GM23338 (cell line): ENCODE measurements around the gene WDR20.

ENCODE experiments used
- EZH2 ChIP-seq: fragments of 200-600 bp; sonication (generic); IDR thresholded peaks from one replicate; pipeline ENCODE4 v1.8.0; 2017; ENCODE audit warnings: antibody characterized with exemption, mild to moderate bottlenecking, low read depth; ENCODE audit not compliant: unreplicated experiment
- EZH2phosphoT487 ChIP-seq: fragments of 200-600 bp; sonication (generic); IDR thresholded peaks from one replicate; pipeline ENCODE4 v1.8.1; 2018; ENCODE audit warnings: antibody characterized with exemption; ENCODE audit not compliant: unreplicated experiment
- JUNB ChIP-seq: IDR thresholded peaks from one replicate; pipeline ENCODE4 v1.6.1; 2016; ENCODE audit warnings: antibody characterized with exemption; ENCODE audit not compliant: unreplicated experiment
- POLR2AphosphoS5 ChIP-seq: IDR thresholded peaks from 2 replicates; pipeline ENCODE4 v1.6.1; 2016; ENCODE audit warnings: antibody characterized with exemption, low read depth
- TF ChIP-seq, protein P1 (sequence below), 2 experiments: fragments of 200-600 bp in 1 of 2; sonication (generic) in 1 of 2; conservative IDR thresholded peaks; 2 replicates each; pipeline versions ENCODE4 v1.5.1 to v1.6.1; 2016 to 2017; ENCODE audit warnings: antibody characterized with exemption in 2 of 2, low read depth in 2 of 2, mild to moderate bottlenecking in 2 of 2, moderate library complexity in 1 of 2
- TF ChIP-seq, protein P2 (sequence below): IDR thresholded peaks from one replicate; pipeline ENCODE4 v1.6.1; 2018; ENCODE audit warnings: antibody characterized with exemption; ENCODE audit not compliant: unreplicated experiment
- TF ChIP-seq, protein P3 (sequence below): IDR thresholded peaks from 2 replicates; pipeline ENCODE4 v1.6.1; 2016; ENCODE audit warnings: antibody characterized with exemption
- TF ChIP-seq, protein P4 (sequence below): fragments of 250-450 bp; sonication (Bioruptor Pico); IDR thresholded peaks from 2 replicates; pipeline ENCODE4 v1.5.0; 2020; ENCODE audit warnings: mild to moderate bottlenecking, moderate library complexity

DNA sequence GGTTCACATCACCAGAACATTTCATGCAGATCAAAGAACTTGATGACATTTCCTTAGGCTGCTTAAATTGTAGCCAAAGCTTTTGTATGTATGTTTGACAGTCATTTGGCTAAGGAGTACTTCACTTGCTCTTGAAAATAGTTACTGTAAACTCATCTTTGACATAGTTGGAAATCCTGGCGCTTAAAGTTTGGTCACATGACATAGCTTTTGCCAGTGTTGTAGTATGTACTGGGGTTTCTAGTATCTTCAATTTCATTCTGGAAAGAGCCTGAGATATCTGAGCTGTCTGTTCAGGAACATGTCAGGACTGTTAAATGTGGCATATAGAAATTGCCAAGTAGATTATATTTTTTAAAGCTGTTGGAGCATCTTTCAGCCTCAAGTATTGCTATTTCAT, 55.7 kb downstream of the WDR20 start:
- TF ChIP-seq, protein P1, sequence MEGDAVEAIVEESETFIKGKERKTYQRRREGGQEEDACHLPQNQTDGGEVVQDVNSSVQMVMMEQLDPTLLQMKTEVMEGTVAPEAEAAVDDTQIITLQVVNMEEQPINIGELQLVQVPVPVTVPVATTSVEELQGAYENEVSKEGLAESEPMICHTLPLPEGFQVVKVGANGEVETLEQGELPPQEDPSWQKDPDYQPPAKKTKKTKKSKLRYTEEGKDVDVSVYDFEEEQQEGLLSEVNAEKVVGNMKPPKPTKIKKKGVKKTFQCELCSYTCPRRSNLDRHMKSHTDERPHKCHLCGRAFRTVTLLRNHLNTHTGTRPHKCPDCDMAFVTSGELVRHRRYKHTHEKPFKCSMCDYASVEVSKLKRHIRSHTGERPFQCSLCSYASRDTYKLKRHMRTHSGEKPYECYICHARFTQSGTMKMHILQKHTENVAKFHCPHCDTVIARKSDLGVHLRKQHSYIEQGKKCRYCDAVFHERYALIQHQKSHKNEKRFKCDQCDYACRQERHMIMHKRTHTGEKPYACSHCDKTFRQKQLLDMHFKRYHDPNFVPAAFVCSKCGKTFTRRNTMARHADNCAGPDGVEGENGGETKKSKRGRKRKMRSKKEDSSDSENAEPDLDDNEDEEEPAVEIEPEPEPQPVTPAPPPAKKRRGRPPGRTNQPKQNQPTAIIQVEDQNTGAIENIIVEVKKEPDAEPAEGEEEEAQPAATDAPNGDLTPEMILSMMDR (conservative IDR thresholded peaks at IDR 0.05; ENCODE audit: low read depth in 2 of 2): no peak
- TF ChIP-seq EZH2phosphoT487 (no peak), POLR2AphosphoS5 (no peak), EZH2 (no peak), JUNB (no peak)
- TF ChIP-seq, protein P2, sequence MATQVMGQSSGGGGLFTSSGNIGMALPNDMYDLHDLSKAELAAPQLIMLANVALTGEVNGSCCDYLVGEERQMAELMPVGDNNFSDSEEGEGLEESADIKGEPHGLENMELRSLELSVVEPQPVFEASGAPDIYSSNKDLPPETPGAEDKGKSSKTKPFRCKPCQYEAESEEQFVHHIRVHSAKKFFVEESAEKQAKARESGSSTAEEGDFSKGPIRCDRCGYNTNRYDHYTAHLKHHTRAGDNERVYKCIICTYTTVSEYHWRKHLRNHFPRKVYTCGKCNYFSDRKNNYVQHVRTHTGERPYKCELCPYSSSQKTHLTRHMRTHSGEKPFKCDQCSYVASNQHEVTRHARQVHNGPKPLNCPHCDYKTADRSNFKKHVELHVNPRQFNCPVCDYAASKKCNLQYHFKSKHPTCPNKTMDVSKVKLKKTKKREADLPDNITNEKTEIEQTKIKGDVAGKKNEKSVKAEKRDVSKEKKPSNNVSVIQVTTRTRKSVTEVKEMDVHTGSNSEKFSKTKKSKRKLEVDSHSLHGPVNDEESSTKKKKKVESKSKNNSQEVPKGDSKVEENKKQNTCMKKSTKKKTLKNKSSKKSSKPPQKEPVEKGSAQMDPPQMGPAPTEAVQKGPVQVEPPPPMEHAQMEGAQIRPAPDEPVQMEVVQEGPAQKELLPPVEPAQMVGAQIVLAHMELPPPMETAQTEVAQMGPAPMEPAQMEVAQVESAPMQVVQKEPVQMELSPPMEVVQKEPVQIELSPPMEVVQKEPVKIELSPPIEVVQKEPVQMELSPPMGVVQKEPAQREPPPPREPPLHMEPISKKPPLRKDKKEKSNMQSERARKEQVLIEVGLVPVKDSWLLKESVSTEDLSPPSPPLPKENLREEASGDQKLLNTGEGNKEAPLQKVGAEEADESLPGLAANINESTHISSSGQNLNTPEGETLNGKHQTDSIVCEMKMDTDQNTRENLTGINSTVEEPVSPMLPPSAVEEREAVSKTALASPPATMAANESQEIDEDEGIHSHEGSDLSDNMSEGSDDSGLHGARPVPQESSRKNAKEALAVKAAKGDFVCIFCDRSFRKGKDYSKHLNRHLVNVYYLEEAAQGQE: no peak
- TF ChIP-seq, protein P3, sequence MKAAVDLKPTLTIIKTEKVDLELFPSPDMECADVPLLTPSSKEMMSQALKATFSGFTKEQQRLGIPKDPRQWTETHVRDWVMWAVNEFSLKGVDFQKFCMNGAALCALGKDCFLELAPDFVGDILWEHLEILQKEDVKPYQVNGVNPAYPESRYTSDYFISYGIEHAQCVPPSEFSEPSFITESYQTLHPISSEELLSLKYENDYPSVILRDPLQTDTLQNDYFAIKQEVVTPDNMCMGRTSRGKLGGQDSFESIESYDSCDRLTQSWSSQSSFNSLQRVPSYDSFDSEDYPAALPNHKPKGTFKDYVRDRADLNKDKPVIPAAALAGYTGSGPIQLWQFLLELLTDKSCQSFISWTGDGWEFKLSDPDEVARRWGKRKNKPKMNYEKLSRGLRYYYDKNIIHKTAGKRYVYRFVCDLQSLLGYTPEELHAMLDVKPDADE: no peak
- TF ChIP-seq, protein P4, sequence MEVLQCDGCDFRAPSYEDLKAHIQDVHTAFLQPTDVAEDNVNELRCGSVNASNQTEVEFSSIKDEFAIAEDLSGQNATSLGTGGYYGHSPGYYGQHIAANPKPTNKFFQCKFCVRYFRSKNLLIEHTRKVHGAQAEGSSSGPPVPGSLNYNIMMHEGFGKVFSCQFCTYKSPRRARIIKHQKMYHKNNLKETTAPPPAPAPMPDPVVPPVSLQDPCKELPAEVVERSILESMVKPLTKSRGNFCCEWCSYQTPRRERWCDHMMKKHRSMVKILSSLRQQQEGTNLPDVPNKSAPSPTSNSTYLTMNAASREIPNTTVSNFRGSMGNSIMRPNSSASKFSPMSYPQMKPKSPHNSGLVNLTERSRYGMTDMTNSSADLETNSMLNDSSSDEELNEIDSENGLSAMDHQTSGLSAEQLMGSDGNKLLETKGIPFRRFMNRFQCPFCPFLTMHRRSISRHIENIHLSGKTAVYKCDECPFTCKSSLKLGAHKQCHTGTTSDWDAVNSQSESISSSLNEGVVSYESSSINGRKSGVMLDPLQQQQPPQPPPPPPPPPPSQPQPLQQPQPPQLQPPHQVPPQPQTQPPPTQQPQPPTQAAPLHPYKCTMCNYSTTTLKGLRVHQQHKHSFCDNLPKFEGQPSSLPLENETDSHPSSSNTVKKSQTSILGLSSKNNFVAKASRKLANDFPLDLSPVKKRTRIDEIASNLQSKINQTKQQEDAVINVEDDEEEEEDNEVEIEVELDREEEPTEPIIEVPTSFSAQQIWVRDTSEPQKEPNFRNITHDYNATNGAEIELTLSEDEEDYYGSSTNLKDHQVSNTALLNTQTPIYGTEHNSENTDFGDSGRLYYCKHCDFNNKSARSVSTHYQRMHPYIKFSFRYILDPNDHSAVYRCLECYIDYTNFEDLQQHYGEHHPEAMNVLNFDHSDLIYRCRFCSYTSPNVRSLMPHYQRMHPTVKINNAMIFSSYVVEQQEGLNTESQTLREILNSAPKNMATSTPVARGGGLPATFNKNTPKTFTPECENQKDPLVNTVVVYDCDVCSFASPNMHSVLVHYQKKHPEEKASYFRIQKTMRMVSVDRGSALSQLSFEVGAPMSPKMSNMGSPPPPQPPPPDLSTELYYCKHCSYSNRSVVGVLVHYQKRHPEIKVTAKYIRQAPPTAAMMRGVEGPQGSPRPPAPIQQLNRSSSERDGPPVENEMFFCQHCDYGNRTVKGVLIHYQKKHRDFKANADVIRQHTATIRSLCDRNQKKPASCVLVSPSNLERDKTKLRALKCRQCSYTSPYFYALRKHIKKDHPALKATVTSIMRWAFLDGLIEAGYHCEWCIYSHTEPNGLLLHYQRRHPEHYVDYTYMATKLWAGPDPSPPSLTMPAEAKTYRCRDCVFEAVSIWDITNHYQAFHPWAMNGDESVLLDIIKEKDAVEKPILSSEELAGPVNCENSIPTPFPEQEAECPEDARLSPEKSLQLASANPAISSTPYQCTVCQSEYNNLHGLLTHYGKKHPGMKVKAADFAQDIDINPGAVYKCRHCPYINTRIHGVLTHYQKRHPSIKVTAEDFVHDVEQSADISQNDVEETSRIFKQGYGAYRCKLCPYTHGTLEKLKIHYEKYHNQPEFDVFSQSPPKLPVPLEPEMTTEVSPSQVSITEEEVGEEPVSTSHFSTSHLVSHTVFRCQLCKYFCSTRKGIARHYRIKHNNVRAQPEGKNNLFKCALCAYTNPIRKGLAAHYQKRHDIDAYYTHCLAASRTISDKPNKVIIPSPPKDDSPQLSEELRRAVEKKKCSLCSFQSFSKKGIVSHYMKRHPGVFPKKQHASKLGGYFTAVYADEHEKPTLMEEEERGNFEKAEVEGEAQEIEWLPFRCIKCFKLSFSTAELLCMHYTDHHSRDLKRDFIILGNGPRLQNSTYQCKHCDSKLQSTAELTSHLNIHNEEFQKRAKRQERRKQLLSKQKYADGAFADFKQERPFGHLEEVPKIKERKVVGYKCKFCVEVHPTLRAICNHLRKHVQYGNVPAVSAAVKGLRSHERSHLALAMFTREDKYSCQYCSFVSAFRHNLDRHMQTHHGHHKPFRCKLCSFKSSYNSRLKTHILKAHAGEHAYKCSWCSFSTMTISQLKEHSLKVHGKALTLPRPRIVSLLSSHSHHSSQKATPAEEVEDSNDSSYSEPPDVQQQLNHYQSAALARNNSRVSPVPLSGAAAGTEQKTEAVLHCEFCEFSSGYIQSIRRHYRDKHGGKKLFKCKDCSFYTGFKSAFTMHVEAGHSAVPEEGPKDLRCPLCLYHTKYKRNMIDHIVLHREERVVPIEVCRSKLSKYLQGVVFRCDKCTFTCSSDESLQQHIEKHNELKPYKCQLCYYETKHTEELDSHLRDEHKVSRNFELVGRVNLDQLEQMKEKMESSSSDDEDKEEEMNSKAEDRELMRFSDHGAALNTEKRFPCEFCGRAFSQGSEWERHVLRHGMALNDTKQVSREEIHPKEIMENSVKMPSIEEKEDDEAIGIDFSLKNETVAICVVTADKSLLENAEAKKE: no peak
